HG02970 (cell line): Measurements from ENCODE around the gene FRMPD2.
"Not testable (repeated sequence)": the region's sequence is repeated elsewhere in the genome, so short reads cannot be mapped to it uniquely, and the experiment has no call there.

ENCODE experiments used
- ATAC-seq: cut with Tn5 transposase; IDR thresholded peaks from one replicate; pipeline ENCODE4 v1.9.1; 2021; ENCODE audit warnings: mild to moderate bottlenecking, moderate library complexity, moderate number of reproducible peaks; ENCODE audit not compliant: unreplicated experiment, low FRiP score

The FRMPD2 gene

DNA sequence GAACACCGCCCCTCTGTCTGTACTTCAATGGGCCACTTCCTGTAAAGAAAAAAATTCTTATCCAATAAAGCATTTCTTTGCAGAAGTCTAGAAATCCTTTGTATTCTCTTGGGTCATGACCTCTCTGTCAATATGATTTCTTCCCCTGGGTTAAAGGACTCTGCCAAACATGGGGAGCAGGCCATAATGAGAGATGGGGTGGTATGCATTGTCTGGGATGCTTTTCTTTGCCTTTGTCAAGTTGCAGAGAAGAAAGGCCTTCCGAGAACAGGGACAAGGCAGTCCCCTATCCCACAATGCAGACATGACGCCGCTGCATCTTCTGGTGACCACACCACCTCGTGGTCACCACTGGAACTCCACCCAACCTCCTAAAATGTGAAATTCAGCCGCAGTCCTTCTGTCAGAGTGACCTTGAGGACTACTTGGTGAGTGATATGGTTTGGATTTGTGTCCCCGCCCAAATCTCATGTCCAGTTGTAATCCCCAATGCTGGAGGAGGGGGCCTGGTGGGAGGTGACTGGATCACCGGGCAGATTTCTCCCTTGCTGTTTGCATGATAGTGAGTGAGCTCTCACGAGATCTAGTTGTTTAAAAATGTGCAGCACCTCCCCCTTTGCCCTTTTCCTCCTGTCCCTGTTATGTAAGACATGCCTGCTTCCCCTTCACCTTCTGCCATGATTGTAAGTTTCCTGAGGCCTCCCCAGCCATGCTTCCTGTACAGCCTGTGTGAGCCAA lies 15.2 kb upstream of the FRMPD2 start:
- no peak for ATAC-seq

- ATAC-seq, result no peak
Measured at GRCh38 chr10:48288661-48289060, 14.2 kb upstream of the FRMPD2 start.

- ATAC-seq, result no peak
Measured at GRCh38 chr10:48287417-48288391, 13.2 kb upstream of the FRMPD2 start.

GRCh38 chr10:48286356-48286755 lies 11.9 kb upstream of the FRMPD2 start:
- no peak for ATAC-seq

GRCh38 chr10:48285710-48286109 lies 11.2 kb upstream of the FRMPD2 start:
- no peak for ATAC-seq

DNA sequence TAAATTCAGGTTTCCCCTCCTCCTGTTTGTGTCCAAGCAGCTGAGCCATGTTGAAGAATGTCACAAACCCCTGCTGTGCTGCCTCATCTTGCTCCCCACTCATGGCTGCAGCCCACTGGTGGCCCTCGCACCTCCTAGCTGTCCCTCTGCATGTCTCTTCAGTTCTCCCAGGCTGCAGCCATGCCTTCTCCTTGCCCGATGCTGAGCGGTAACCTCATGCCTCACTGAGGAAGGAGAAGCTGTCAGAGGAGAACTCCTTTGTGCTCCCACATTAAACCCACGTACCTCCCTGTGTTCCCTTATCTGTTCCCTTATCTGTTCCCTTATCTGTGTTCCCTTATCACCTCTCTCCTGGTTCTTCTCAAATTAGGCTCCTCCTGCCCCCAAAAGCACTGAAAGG lies 10.3 kb upstream of the FRMPD2 start:
- ATAC-seq, result no peak

DNA sequence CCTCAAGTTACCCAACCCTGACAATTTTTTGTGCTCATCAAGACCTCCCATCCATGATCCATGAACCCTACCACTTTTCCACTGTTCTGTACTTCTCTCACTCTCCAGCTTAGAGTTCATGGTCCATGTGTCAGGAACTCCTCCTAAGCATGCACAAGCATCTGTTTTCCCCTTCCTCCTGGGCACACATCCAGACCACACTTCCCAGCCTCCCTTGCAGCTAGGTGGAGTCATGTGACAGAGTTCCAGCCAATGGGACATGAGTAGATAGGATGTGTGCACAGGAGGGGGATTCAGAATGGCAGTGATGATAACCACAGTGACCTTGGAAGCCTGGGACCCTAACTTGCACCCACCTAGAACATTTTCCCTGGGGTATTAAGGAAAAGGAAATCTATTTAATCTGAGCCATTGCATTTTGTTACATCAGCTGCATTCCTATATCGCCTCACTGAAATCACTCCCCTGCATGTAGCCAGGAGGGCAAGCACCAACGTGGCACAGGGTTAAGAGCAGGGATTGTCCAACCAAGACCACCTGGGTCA lies 9.6 kb upstream of the FRMPD2 start:
- ATAC-seq, result no peak

- ATAC-seq, result peak; percentile 53
Measured at GRCh38 chr10:48282829-48283228, 8.3 kb upstream of the FRMPD2 start.

DNA sequence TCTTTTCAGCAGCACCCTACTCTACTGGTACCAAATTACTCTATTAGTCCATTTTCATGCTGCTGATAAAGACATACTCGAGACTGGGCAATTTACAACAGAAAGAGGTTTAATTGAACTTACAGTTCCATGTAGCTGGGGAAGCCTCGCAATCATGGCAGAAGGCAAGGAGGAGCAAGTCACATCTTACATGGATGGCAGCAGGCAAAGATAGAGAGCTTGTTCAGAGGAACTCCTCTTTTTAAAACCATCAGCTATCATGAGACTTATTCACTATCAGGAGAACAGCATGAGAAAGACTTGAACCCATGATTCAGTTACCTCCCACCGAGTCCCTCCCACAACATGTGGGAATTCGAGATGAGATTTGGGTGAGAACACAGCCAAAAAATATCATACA lies 7.2 kb upstream of the FRMPD2 start:
- not testable (repeated sequence) for ATAC-seq

- ATAC-seq, result peak; percentile 72
Measured at GRCh38 chr10:48279081-48279751, 4.7 kb upstream of the FRMPD2 start.

- ATAC-seq, result no peak
Measured at GRCh38 chr10:48277093-48277492, 2.6 kb upstream of the FRMPD2 start.

DNA sequence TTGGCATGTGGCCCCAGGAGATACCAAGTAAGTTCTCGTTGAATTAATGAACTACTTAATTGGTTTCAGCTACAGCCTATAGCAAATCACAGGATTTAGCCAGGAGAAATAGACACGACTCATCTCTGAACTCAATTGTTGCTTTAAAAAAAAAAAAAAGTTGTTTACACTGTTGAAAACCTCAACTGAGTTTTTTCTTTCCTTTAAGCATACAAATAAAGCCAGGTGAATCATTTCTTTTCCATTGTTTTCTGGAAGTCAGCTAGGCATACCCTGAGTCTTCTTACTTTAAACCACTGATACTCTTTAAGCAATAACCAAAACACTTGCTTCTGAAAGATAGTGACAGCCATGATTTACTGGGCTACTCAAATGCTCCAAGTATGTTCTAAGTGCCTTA lies 755 bp downstream of the FRMPD2 start:
- no peak for ATAC-seq

DNA sequence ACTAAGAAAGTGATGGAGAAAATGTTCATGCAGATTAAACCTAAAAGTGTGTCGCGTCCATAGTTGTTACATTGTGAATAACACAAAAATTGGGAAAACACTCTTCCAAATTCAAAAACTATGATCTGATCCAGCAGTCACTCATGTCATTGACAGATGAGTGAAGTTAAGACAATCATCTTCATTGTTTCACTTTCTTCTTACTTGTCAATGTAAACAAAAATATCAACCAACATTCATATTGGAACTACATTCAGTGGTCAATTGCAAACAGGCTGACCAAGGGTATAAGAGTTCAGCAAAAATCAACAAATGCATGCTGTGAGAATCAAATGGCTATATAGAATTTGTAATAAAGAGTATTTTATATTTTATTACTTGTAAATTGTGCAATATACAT lies 1.8 kb downstream of the FRMPD2 start:
- ATAC-seq, result no peak

GRCh38 chr10:48271047-48271730 lies 3.3 kb downstream of the FRMPD2 start:
- no peak for ATAC-seq

GRCh38 chr10:48266528-48266927 lies 8.0 kb downstream of the FRMPD2 start:
- no peak for ATAC-seq

- ATAC-seq, result no peak
Measured at GRCh38 chr10:48258105-48258504, 16.4 kb downstream of the FRMPD2 start.

DNA sequence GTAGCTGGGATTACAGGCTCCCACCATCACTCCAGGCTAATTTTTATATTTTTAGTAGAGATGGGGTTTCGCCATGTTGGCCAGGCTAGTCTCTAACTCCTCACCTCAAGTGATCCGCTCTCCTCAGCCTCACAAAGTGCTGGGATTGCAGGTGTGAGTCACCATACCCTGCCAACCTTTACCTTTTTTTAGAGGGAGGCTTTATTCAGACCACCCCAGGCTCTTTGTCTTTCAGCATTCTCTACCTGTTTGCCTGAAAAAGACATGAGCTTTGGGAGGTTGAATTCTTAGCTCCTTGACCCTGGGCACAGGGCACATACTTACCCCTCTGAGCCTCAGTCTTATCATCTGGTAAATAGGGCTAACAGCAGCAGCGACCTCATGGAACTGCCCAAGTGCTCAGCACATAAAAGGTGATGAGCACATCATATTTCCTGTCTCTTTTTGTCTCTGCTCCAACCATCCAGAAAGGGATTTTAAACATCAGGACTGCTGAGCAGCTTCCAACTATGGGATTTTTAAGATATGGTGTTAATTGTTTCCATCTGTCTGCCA lies 17.0 kb downstream of the FRMPD2 start:
- no peak for ATAC-seq

- no peak for ATAC-seq
Measured at GRCh38 chr10:48255722-48256121, 18.8 kb downstream of the FRMPD2 start.

- ATAC-seq, result no peak
Measured at GRCh38 chr10:48254750-48255512, 19.6 kb downstream of the FRMPD2 start.
